H1 (cell line): ENCODE data around the gene STX18. TPM values are rescaled to one million over a fixed set of nuclear protein-coding genes. Genes with fewer than 3 reads are reported as not detected.

ENCODE experiments used
- CTCF ChIA-PET: fragments of 300-600 bp; sonication (Branson Sonifier 250); formaldehyde crosslinking; loops from one replicate; lab custom pipeline; 2021; ENCODE audit not compliant: partially characterized antibody; lab: Charles Lee
- POLR2A ChIA-PET: fragments of 300-600 bp; sonication (Branson Sonifier 250); formaldehyde crosslinking; loops from one replicate; lab custom pipeline; 2021; ENCODE audit warnings: inconsistent platforms; ENCODE audit not compliant: partially characterized antibody; lab: Charles Lee
- DNase-seq, 2 experiments: peaks; one replicate each; pipeline versions ENCODE4 v3.0.0 to v3.0.0-alpha.2; 2010 to 2022; ENCODE audit warnings: low spot score in 2 of 2, low read depth in 1 of 2, mixed read lengths in 1 of 2
- FAIRE-seq: peaks from 2 replicates; lab custom pipeline; 2011; peaks lifted over from hg19 to GRCh38; lab: Jason Lieb, UNC
- H2AFZ ChIP-seq: 2 replicates; pipeline ENCODE4 v1.8.1; 2012; ENCODE audit warnings: low read length, inconsistent platforms
- H2AK5ac ChIP-seq: 2 replicates; pipeline ENCODE4 v1.6.1; 2013; ENCODE audit warnings: low read depth, low read length
- H2BK120ac ChIP-seq: replicated peaks from 2 replicates; pipeline ENCODE3; 2013; ENCODE audit warnings: low read depth, low read length, inconsistent platforms
- H2BK12ac ChIP-seq: 2 replicates; pipeline ENCODE4 v1.6.1; 2013; ENCODE audit warnings: low read depth, low read length
- H2BK15ac ChIP-seq: 2 replicates; pipeline ENCODE4 v1.6.1; 2013; ENCODE audit warnings: low read length
- H2BK20ac ChIP-seq: 2 replicates; pipeline ENCODE4 v1.6.1; 2013; ENCODE audit warnings: low read length
- H2BK5ac ChIP-seq: 2 replicates; pipeline ENCODE4 v1.6.1; 2013; ENCODE audit warnings: low read depth, low read length
- H3K14ac ChIP-seq: 2 replicates; pipeline ENCODE4 v1.6.1; 2013; ENCODE audit warnings: inconsistent platforms; ENCODE audit not compliant: insufficient read length
- H3K18ac ChIP-seq: 2 replicates; pipeline ENCODE4 v1.6.1; 2013; ENCODE audit warnings: low read length; ENCODE audit errors: extremely low read depth
- H3K23ac ChIP-seq: 2 replicates; pipeline ENCODE4 v1.6.1; 2013; ENCODE audit warnings: inconsistent platforms; ENCODE audit not compliant: insufficient read length
- H3K23me2 ChIP-seq: 2 replicates; pipeline ENCODE4 v1.6.1; 2013; ENCODE audit warnings: low read depth, low read length
- H3K27ac ChIP-seq: 2 replicates; pipeline ENCODE4 v1.6.1; 2011; ENCODE audit warnings: low read depth, low read length, inconsistent platforms
- H3K27me3 ChIP-seq, 4 experiments: replicated peaks in 1 of 4; 1 replicate in 1 of 4; 2 replicates in 3 of 4; pipeline versions ENCODE4 v1.6.1 to v1.8.1; 2011 to 2013; ENCODE audit warnings: low read length in 3 of 4, mild to moderate bottlenecking in 3 of 4, inconsistent platforms in 2 of 4, mixed read lengths in 2 of 4, moderate library complexity in 1 of 4; ENCODE audit not compliant: control insufficient read depth in 3 of 4, insufficient read depth in 3 of 4; ENCODE audit errors: extremely low read depth in 1 of 4
- H3K36me3 ChIP-seq, 4 experiments: 2 replicates each; pipeline versions ENCODE4 v1.6.1 to v1.8.1; 2011 to 2013; ENCODE audit warnings: mild to moderate bottlenecking in 4 of 4, low read length in 3 of 4, moderate library complexity in 2 of 4, control low read depth in 1 of 4, inconsistent platforms in 1 of 4; ENCODE audit not compliant: insufficient read depth in 4 of 4, control insufficient read depth in 2 of 4
- H3K4ac ChIP-seq: replicated peaks from 2 replicates; pipeline ENCODE3; 2013; ENCODE audit warnings: low read length, low read depth, mixed read lengths, inconsistent platforms; ENCODE audit not compliant: insufficient read length
- H3K4me1 ChIP-seq, 4 experiments: replicated peaks in 1 of 4; 1 replicate in 1 of 4; 2 replicates in 3 of 4; pipeline versions ENCODE4 v1.6.1 to v1.8.1; 2011 to 2013; ENCODE audit warnings: low read length in 3 of 4, inconsistent platforms in 2 of 4, mixed read lengths in 1 of 4; ENCODE audit not compliant: insufficient read depth in 4 of 4, control insufficient read depth in 3 of 4
- H3K4me2 ChIP-seq, 2 experiments: 2 replicates each; pipeline versions ENCODE4 v1.6.1 to v1.8.1; 2011 to 2013; ENCODE audit warnings: low read depth in 2 of 2, low read length in 2 of 2, control low read depth in 1 of 2, inconsistent platforms in 1 of 2, mild to moderate bottlenecking in 1 of 2; ENCODE audit not compliant: insufficient read depth in 1 of 2
- H3K4me3 ChIP-seq, 4 experiments: fragments of 200-600, 300-600 bp in 1 of 4; sonication (generic), shearing (Covaris generic), sonication (Bioruptor Twin) in 1 of 4; 2 replicates each; pipeline versions ENCODE4 v1.5.1 to v1.8.1; 2011 to 2016; ENCODE audit warnings: low read length in 4 of 4, low read depth in 3 of 4, control low read depth in 2 of 4, inconsistent platforms in 2 of 4, mild to moderate bottlenecking in 2 of 4, mixed read lengths in 1 of 4, moderate library complexity in 1 of 4; ENCODE audit not compliant: insufficient read depth in 2 of 4; ENCODE audit errors: extremely low read depth in 1 of 4
- H3K56ac ChIP-seq: replicated peaks from 2 replicates; pipeline ENCODE3; 2013; ENCODE audit warnings: low read depth, mild to moderate bottlenecking, mixed read lengths, low read length, inconsistent platforms; ENCODE audit not compliant: insufficient read length
- H3K79me1 ChIP-seq: 2 replicates; pipeline ENCODE4 v1.6.1; 2013; ENCODE audit warnings: low read depth, low read length, control low read depth
- H3K79me2 ChIP-seq, 2 experiments: 2 replicates each; pipeline versions ENCODE4 v1.6.1 to v1.8.1; 2012 to 2013; ENCODE audit warnings: low read length in 2 of 2, mild to moderate bottlenecking in 2 of 2, inconsistent platforms in 1 of 2; ENCODE audit not compliant: insufficient read depth in 2 of 2, control insufficient read depth in 1 of 2
- H3K9ac ChIP-seq, 4 experiments: replicated peaks in 1 of 4; 1 replicate in 1 of 4; 2 replicates in 3 of 4; pipeline versions ENCODE4 v1.6.1 to v1.8.1; 2011 to 2013; ENCODE audit warnings: low read depth in 3 of 4, low read length in 3 of 4, control low read depth in 2 of 4, mild to moderate bottlenecking in 2 of 4, moderate library complexity in 2 of 4, inconsistent platforms in 1 of 4; ENCODE audit errors: extremely low read depth in 1 of 4
- H3K9me3 ChIP-seq, 2 experiments: 2 replicates each; pipeline versions ENCODE4 v1.6.1 to v1.8.1; 2012 to 2013; ENCODE audit warnings: mild to moderate bottlenecking in 2 of 2, moderate library complexity in 2 of 2, control low read depth in 1 of 2, inconsistent platforms in 1 of 2, low read depth in 1 of 2, low read length in 1 of 2, mixed read lengths in 1 of 2; ENCODE audit not compliant: insufficient read depth in 2 of 2
- H4K20me1 ChIP-seq, 2 experiments: replicated peaks in 1 of 2; 2 replicates each; pipeline versions ENCODE3 to v1.8.1; 2011 to 2013; ENCODE audit warnings: inconsistent platforms in 2 of 2, low read length in 2 of 2, mild to moderate bottlenecking in 1 of 2; ENCODE audit not compliant: insufficient read depth in 2 of 2, control insufficient read depth in 1 of 2
- H4K5ac ChIP-seq: 2 replicates; pipeline ENCODE4 v1.6.1; 2013; ENCODE audit warnings: low read length, low read depth, mixed read lengths, inconsistent platforms; ENCODE audit not compliant: insufficient read length
- H4K8ac ChIP-seq: 2 replicates; pipeline ENCODE4 v1.8.0; 2013; ENCODE audit warnings: mild to moderate bottlenecking, moderate library complexity, low read length, inconsistent platforms; ENCODE audit not compliant: insufficient read depth; ENCODE audit errors: extremely low read depth
- H4K91ac ChIP-seq: replicated peaks from 2 replicates; pipeline ENCODE3; 2013; ENCODE audit warnings: low read length, mixed read lengths, inconsistent platforms; ENCODE audit not compliant: insufficient read length
- BACH1 ChIP-seq: IDR thresholded peaks from 2 replicates; pipeline ENCODE4 v1.6.1; 2012; ENCODE audit warnings: low read length, improper control_type of control experiment
- CEBPB ChIP-seq: IDR thresholded peaks from 2 replicates; pipeline ENCODE4 v1.6.1; 2012; ENCODE audit warnings: low read depth, low read length
- CHD1 ChIP-seq: IDR thresholded peaks from 2 replicates; pipeline ENCODE4 v1.6.1; 2012; ENCODE audit warnings: low read depth, low read length, improper control_type of control experiment
- CTCF ChIP-seq, 3 experiments: IDR thresholded peaks; 1 replicate in 2 of 3; 2 replicates in 1 of 3; pipeline versions ENCODE4 v1.5.1 to v1.6.1; 2011; ENCODE audit warnings: low read length in 3 of 3, mild to moderate bottlenecking in 3 of 3, inconsistent platforms in 2 of 3, low read depth in 1 of 3, moderate library complexity in 1 of 3; ENCODE audit not compliant: insufficient read depth in 1 of 3; ENCODE audit errors: control extremely low read depth in 1 of 3
- PHF8 ChIP-seq: fragments of 200-600 bp; sonication (generic); conservative IDR thresholded peaks from 2 replicates; pipeline ENCODE4 v1.7.1; 2012; ENCODE audit warnings: low read depth, mild to moderate bottlenecking, inconsistent platforms, low read length, moderate library complexity
- POLR2AphosphoS5 ChIP-seq: IDR thresholded peaks from 2 replicates; pipeline ENCODE4 v1.6.1; 2011; ENCODE audit warnings: low read depth, low read length
- TAF1 ChIP-seq: IDR thresholded peaks from 2 replicates; pipeline ENCODE4 v1.6.1; 2011; ENCODE audit warnings: mild to moderate bottlenecking, low read depth, low read length
- WGBS, 2 experiments: shearing (Covaris generic) in 1 of 2; methylation state at CpG; one replicate each; pipeline versions ENCODE4 v1.1.6 to v1.1.7; 2013 to 2015; ENCODE audit warnings: low lambda C conversion rate in 2 of 2, mixed read lengths in 2 of 2, inconsistent platforms in 1 of 2, low coverage in 1 of 2, missing lambda C conversion rate in 1 of 2; ENCODE audit not compliant: insufficient replicate concordance in 2 of 2, insufficient coverage in 1 of 2, insufficient read length in 1 of 2; ENCODE audit errors: extremely low coverage in 1 of 2, missing lambda C conversion rate in 1 of 2; 5-methylcytosine and 5-hydroxymethylcytosine counted together
- polyA plus RNA-seq, 7 experiments: library from polyadenylated mRNA; depleted of rRNA in 3 of 7; stranded (reverse) in 5 of 7; unstranded in 2 of 7; fragments of >200 nt in 5 of 7; fragments of 200-250 nt in 2 of 7; gene quantifications; 1 replicate in 5 of 7; 2 replicates in 1 of 7; 4 replicates in 1 of 7; pipeline versions ENCODE4 v1.2.1 to v1.2.3, GENCODE V29; 2011 to 2013; ENCODE audit warnings: missing spikeins in 2 of 7, mixed read lengths in 2 of 7
- total RNA-seq: library from RNA; stranded (reverse); fragmentation: NEBNext Ultra II Directional; extraction: Animal tissue kit (Norgen Biotek cat#: 25700); gene quantifications from 2 replicates; pipeline ENCODE4 v1.2.1, GENCODE V29; 2021
- TF ChIP-seq, protein P1 (sequence below): IDR thresholded peaks from 2 replicates; pipeline ENCODE4 v1.6.1; 2011; ENCODE audit warnings: low read length, improper control_type of control experiment

STX18 gene
- total and polyA plus RNA-seq, 2 of the 8 experiments (the other 6 are each of a cell fraction or from before 2014, with no cell fraction given): 14.6 to 18.3 TPM

DNA sequence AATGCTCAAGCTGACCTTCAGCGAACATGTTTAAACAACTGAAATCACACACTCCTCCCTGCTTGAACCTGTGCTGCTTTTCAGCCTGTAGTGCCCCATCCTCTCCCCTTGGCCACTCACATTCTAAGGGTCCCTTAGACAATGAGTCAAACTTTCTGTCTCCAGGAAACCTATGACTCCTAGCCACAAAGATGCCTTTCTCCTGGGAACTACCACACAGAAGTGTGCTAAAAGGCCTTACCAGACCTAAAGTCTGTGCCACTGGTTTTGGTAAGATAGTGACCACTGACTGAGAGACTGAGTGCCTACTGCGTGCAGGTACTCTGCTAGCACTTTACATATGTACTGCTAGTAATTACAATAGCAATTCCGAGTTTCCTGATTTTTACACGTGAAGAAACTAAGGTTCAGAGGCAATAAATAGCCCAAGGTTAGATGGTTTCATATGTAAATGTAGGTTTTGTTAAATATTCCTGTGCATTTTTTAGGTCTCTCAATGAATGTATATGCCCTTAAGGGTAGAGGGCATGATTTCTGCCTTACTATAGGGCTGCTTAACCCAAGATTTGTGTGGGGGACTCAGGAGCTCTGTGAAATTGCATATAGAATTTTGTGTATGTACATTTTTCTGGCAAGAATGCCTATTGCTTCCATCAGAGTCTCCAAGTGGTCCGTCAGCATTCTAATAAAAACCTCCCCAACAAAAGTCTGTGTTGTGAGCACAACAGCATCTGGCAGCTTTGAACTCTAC is 83.9 kb downstream of the STX18 start:
- Histone ChIP-seq H2BK5ac (peak overlapping the region; percentile 89), H2BK12ac (peak overlapping the region; percentile 76; the same call in 1 of the 2 replicates), H2BK120ac (peak overlapping the region; percentile 77), H3K56ac (no peak overlapping the region), H3K4me3 (peak overlapping the region in 1 of 4 experiments; percentile 1; a peak in 1 of 8 replicates), H2BK15ac (no peak overlapping the region), H3K27ac (no peak overlapping the region), H3K23me2 (no peaks in the 10 kb centered on the region), H3K9ac (peak overlapping the region in 1 of 4 experiments; percentile 51; a peak in 2 of 7 replicates), H2AFZ (no peak overlapping the region), H4K5ac (peak overlapping the region; percentile 51), H4K8ac (no peak overlapping the region), H3K79me2 (no peaks in the 10 kb centered on the region), H3K14ac (no peak overlapping the region), H3K23ac (no peak overlapping the region), H3K36me3 (peaks cover 0 to 6% (median 2%) of the 10 kb centered on the region in 4 experiments; a peak in 4 of 8 replicates), H3K4me2 (peak overlapping the region; percentile 43 to 66), H2AK5ac (no peak overlapping the region; the same call in 1 of the 2 replicates), H4K91ac (peak overlapping the region; percentile 87), H3K79me1 (no peaks in the 10 kb centered on the region), H3K18ac (peak overlapping the region; percentile 66; the same call in 1 of the 2 replicates), H3K9me3 (no peaks in the 10 kb centered on the region), H3K27me3 (no peaks in the 10 kb centered on the region), H2BK20ac (peak overlapping the region; percentile 82; the same call in 1 of the 2 replicates), H3K4me1 (peaks cover 9 to 23% (median 17%) of the 10 kb centered on the region in 4 experiments; a peak in 6 of 7 replicates), H4K20me1 (no peaks in the 10 kb centered on the region), H3K4ac (no peak overlapping the region)
- FAIRE-seq (peak; percentile 28), DNase-seq (no peak)
- CTCF ChIA-PET: interaction anchor here (0.8 to 2.1 kb wide), 5 partner anchors 22 to 65 kb away, joined by 3 to 6 read pairs (median 3); no protein-coding TSS in a partner anchor
- POLR2A ChIA-PET: interaction anchor here (0.6 kb wide), 1 partner anchor 11 kb away, joined by 3 read pairs; no protein-coding TSS in a partner anchor
- WGBS, 2 experiments: 27% methylated on average over 5 of the region's 5 CpGs; no CpG with 5 or more reads in 1 of the 2 experiments
- TF ChIP-seq BACH1 (no peak), PHF8 (no peak), POLR2AphosphoS5 (no peak), CHD1 (no peak), TAF1 (no peak), CEBPB (no peak), CTCF (IDR thresholded peaks at IDR 0.05; ENCODE audit: control extremely low read depth in 1 of 3, insufficient read depth in 1 of 3, low read depth in 1 of 3, low read length in 3 of 3) (no peak)
- TF ChIP-seq, protein P1, sequence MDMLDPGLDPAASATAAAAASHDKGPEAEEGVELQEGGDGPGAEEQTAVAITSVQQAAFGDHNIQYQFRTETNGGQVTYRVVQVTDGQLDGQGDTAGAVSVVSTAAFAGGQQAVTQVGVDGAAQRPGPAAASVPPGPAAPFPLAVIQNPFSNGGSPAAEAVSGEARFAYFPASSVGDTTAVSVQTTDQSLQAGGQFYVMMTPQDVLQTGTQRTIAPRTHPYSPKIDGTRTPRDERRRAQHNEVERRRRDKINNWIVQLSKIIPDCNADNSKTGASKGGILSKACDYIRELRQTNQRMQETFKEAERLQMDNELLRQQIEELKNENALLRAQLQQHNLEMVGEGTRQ: no peak
